HG03571 (cell line): ENCODE data around the gene PPP1R8.
"Not testable (repeated sequence)": the region's sequence is repeated elsewhere in the genome, so short reads cannot be mapped to it uniquely, and the experiment has no call there.

Experiments used
- ATAC-seq: cut with Tn5 transposase; IDR thresholded peaks from one replicate; pipeline ENCODE4 v1.9.1; 2021; ENCODE audit not compliant: unreplicated experiment

Gene PPP1R8

GRCh38 chr1:27831568-27832410 lies 1.2 kb downstream of the PPP1R8 start:
- no peak for ATAC-seq

GRCh38 chr1:27832762-27833161 lies 2.2 kb downstream of the PPP1R8 start:
- ATAC-seq: no peak

GRCh38 chr1:27833470-27833869 lies 2.9 kb downstream of the PPP1R8 start:
- no peak for ATAC-seq

GRCh38 chr1:27835046-27835445 lies 4.5 kb downstream of the PPP1R8 start:
- no peak for ATAC-seq

- ATAC-seq: no peak
Observed at GRCh38 chr1:27835501-27835900, 4.9 kb downstream of the PPP1R8 start.

- ATAC-seq: no peak
Observed at GRCh38 chr1:27849951-27850350, 19.4 kb downstream of the PPP1R8 start.

GRCh38 chr1:27855085-27855484 lies 24.5 kb downstream of the PPP1R8 start:
- no peak for ATAC-seq

- ATAC-seq: no peak
Observed at GRCh38 chr1:27856561-27857343, 26.2 kb downstream of the PPP1R8 start.

- not testable (repeated sequence) for ATAC-seq
Observed at GRCh38 chr1:27857552-27857951, 27.0 kb downstream of the PPP1R8 start.

GRCh38 chr1:27858072-27858948 lies 27.7 kb downstream of the PPP1R8 start:
- peak; percentile 66 for ATAC-seq

- ATAC-seq: no peak
Observed at GRCh38 chr1:27858949-27859576, 28.5 kb downstream of the PPP1R8 start.

- ATAC-seq: no peak
Observed at GRCh38 chr1:27861436-27861835, 30.9 kb downstream of the PPP1R8 start.

GRCh38 chr1:27862004-27862403 lies 31.4 kb downstream of the PPP1R8 start:
- no peak for ATAC-seq

GRCh38 chr1:27862671-27863537 lies 32.3 kb downstream of the PPP1R8 start:
- no peak for ATAC-seq

GRCh38 chr1:27863538-27863915 lies 32.9 kb downstream of the PPP1R8 start:
- no peak for ATAC-seq

GRCh38 chr1:27864264-27864895 lies 33.8 kb downstream of the PPP1R8 start:
- no peak for ATAC-seq

- no peak for ATAC-seq
Observed at GRCh38 chr1:27865821-27866220, 35.2 kb downstream of the PPP1R8 start.

- ATAC-seq: no peak
Observed at GRCh38 chr1:27868556-27868931, 38.0 kb downstream of the PPP1R8 start.

- ATAC-seq: no peak
Observed at GRCh38 chr1:27868932-27869718, 38.5 kb downstream of the PPP1R8 start.
